HG03460 (cell line): ENCODE measurements around the gene FAM13A.
"Not testable (repeated sequence)": the region's sequence is repeated elsewhere in the genome, so short reads cannot be mapped to it uniquely, and the experiment has no call there.

Source experiments
- ATAC-seq: cut with Tn5 transposase; IDR thresholded peaks from one replicate; pipeline ENCODE4 v1.9.1; 2021; ENCODE audit not compliant: unreplicated experiment

Gene FAM13A

GRCh38 chr4:89044147-89044900 is 12.7 kb downstream of the FAM13A start:
- no peak for ATAC-seq

- no peak for ATAC-seq
Observed at GRCh38 chr4:89042055-89042454, 14.9 kb downstream of the FAM13A start.

- ATAC-seq = no peak
Observed at GRCh38 chr4:89039730-89040338, 17.2 kb downstream of the FAM13A start.

GRCh38 chr4:89036535-89036934 is 20.4 kb downstream of the FAM13A start:
- ATAC-seq = no peak

- ATAC-seq = no peak
Observed at GRCh38 chr4:89031272-89031671, 25.7 kb downstream of the FAM13A start.

GRCh38 chr4:89029591-89029990 is 27.4 kb downstream of the FAM13A start:
- ATAC-seq = no peak

GRCh38 chr4:89026542-89026941 is 30.4 kb downstream of the FAM13A start:
- no peak for ATAC-seq

GRCh38 chr4:89024051-89024675 is 32.8 kb downstream of the FAM13A start:
- peak; percentile 96 for ATAC-seq

- ATAC-seq = no peak
Observed at GRCh38 chr4:89023140-89023539, 33.8 kb downstream of the FAM13A start.

- ATAC-seq = no peak
Observed at GRCh38 chr4:89022426-89023128, 34.4 kb downstream of the FAM13A start.

- no peak for ATAC-seq
Observed at GRCh38 chr4:89021684-89022083, 35.3 kb downstream of the FAM13A start.

GRCh38 chr4:89021062-89021461 is 35.9 kb downstream of the FAM13A start:
- no peak for ATAC-seq

GRCh38 chr4:89014897-89015296 is 42.1 kb downstream of the FAM13A start:
- not testable (repeated sequence) for ATAC-seq

GRCh38 chr4:89009761-89010369 is 47.1 kb downstream of the FAM13A start:
- no peak for ATAC-seq

- peak; percentile 82 for ATAC-seq
Observed at GRCh38 chr4:89009115-89009514, 47.9 kb downstream of the FAM13A start.

GRCh38 chr4:89008166-89008565 is 48.8 kb downstream of the FAM13A start:
- ATAC-seq = no peak

- ATAC-seq = no peak
Observed at GRCh38 chr4:89007338-89007939, 49.5 kb downstream of the FAM13A start.

- no peak for ATAC-seq
Observed at GRCh38 chr4:89006307-89006706, 50.7 kb downstream of the FAM13A start.

- not testable (repeated sequence) for ATAC-seq
Observed at GRCh38 chr4:89005066-89005465, 51.9 kb downstream of the FAM13A start.

- ATAC-seq = no peak
Observed at GRCh38 chr4:89001647-89002445, 55.1 kb downstream of the FAM13A start.
